ENCODE data around the gene PDE5A.
A peak's percentile ranks its signal among the peaks of the same experiment; 100 is the strongest.
"Not testable (repeated sequence)": the region's sequence is repeated elsewhere in the genome, so short reads cannot be mapped to it uniquely, and the experiment has no call there.

PDE5A gene

GRCh38 chr4:119470021-119470736, 158.4 kb downstream of the PDE5A start:
- not testable (repeated sequence) for H3K56ac ChIP-seq (ENCODE audit: low read length); H3K79me2 ChIP-seq (ENCODE audit: control insufficient read depth, insufficient read depth, low read length); H3K9ac ChIP-seq (ENCODE audit: low read length); H4K8ac ChIP-seq (ENCODE audit: low read depth, low read length); H3K18ac ChIP-seq (ENCODE audit: low read length); H3K36me3 ChIP-seq (ENCODE audit: control insufficient read depth, insufficient read depth, low read length); H3K4me1 ChIP-seq (ENCODE audit: control insufficient read depth, low read depth, low read length); H3K4me3 ChIP-seq (ENCODE audit: low read length); DNase-seq; H2AK5ac ChIP-seq (ENCODE audit: low read length); H2BK5ac ChIP-seq (ENCODE audit: low read length); H3K4ac ChIP-seq (ENCODE audit: low read depth, low read length); H2BK15ac ChIP-seq (replicated peaks; ENCODE audit: low read depth); H2BK120ac ChIP-seq (ENCODE audit: low read depth, low read length); H4K5ac ChIP-seq (ENCODE audit: low read length); H3K27ac ChIP-seq (ENCODE audit: low read depth, low read length); H3K4me2 ChIP-seq (ENCODE audit: low read length); H3K27me3 ChIP-seq (ENCODE audit: insufficient read depth, low read length, poor library complexity); H3K23ac ChIP-seq (ENCODE audit: low read length); H3K79me1 ChIP-seq (ENCODE audit: low read length)
- no CpG with 5 or more reads among the region's 2 CpGs for WGBS (ENCODE audit: extremely low coverage, insufficient coverage, low lambda C conversion rate)

GRCh38 chr4:119469039-119469438, 159.6 kb downstream of the PDE5A start:
- not testable (repeated sequence) for H3K4me1 ChIP-seq (ENCODE audit: control insufficient read depth, low read depth, low read length); H3K23ac ChIP-seq (ENCODE audit: low read length); H4K5ac ChIP-seq (ENCODE audit: low read length); H3K79me1 ChIP-seq (ENCODE audit: low read length); H3K4me3 ChIP-seq (ENCODE audit: low read length); H3K9ac ChIP-seq (ENCODE audit: low read length); H3K27ac ChIP-seq (ENCODE audit: low read depth, low read length); H2BK15ac ChIP-seq (replicated peaks; ENCODE audit: low read depth); H3K36me3 ChIP-seq (ENCODE audit: control insufficient read depth, insufficient read depth, low read length); H3K27me3 ChIP-seq (ENCODE audit: insufficient read depth, low read length, poor library complexity); H3K79me2 ChIP-seq (ENCODE audit: control insufficient read depth, insufficient read depth, low read length); DNase-seq; H2AK5ac ChIP-seq (ENCODE audit: low read length); H4K8ac ChIP-seq (ENCODE audit: low read depth, low read length); H2BK120ac ChIP-seq (ENCODE audit: low read depth, low read length); H3K18ac ChIP-seq (ENCODE audit: low read length); H3K4ac ChIP-seq (ENCODE audit: low read depth, low read length); H3K4me2 ChIP-seq (ENCODE audit: low read length); H3K56ac ChIP-seq (ENCODE audit: low read length); H2BK5ac ChIP-seq (ENCODE audit: low read length)
- WGBS (ENCODE audit: extremely low coverage, insufficient coverage, low lambda C conversion rate) = no CpG with 5 or more reads among the region's 3 CpGs

- H3K27me3 ChIP-seq (ENCODE audit: insufficient read depth, low read length, poor library complexity); H3K56ac ChIP-seq (ENCODE audit: low read length); H3K4me1 ChIP-seq (ENCODE audit: control insufficient read depth, low read depth, low read length); H3K18ac ChIP-seq (ENCODE audit: low read length); H3K4me3 ChIP-seq (ENCODE audit: low read length); H4K8ac ChIP-seq (ENCODE audit: low read depth, low read length); H2BK15ac ChIP-seq (replicated peaks; ENCODE audit: low read depth); H4K5ac ChIP-seq (ENCODE audit: low read length); H3K4ac ChIP-seq (ENCODE audit: low read depth, low read length); H3K79me1 ChIP-seq (ENCODE audit: low read length); H3K36me3 ChIP-seq (ENCODE audit: control insufficient read depth, insufficient read depth, low read length); H3K23ac ChIP-seq (ENCODE audit: low read length); H2BK120ac ChIP-seq (ENCODE audit: low read depth, low read length); H3K79me2 ChIP-seq (ENCODE audit: control insufficient read depth, insufficient read depth, low read length); H3K9ac ChIP-seq (ENCODE audit: low read length); H2BK5ac ChIP-seq (ENCODE audit: low read length); H2AK5ac ChIP-seq (ENCODE audit: low read length); H3K27ac ChIP-seq (ENCODE audit: low read depth, low read length); H3K4me2 ChIP-seq (ENCODE audit: low read length): not testable (repeated sequence)
- peak; percentile 36 for DNase-seq
- no CpG with 5 or more reads among the region's 3 CpGs for WGBS (ENCODE audit: extremely low coverage, insufficient coverage, low lambda C conversion rate)
Observed at GRCh38 chr4:119462733-119463132, 165.9 kb downstream of the PDE5A start.

- not testable (repeated sequence) for H3K27me3 ChIP-seq (ENCODE audit: insufficient read depth, low read length, poor library complexity); H3K23ac ChIP-seq (ENCODE audit: low read length); H3K4me2 ChIP-seq (ENCODE audit: low read length); H3K9ac ChIP-seq (ENCODE audit: low read length); H2BK15ac ChIP-seq (replicated peaks; ENCODE audit: low read depth); H3K4me1 ChIP-seq (ENCODE audit: control insufficient read depth, low read depth, low read length); H2BK5ac ChIP-seq (ENCODE audit: low read length); H3K56ac ChIP-seq (ENCODE audit: low read length); H3K4ac ChIP-seq (ENCODE audit: low read depth, low read length); H3K4me3 ChIP-seq (ENCODE audit: low read length); H3K36me3 ChIP-seq (ENCODE audit: control insufficient read depth, insufficient read depth, low read length); H3K27ac ChIP-seq (ENCODE audit: low read depth, low read length); H2BK120ac ChIP-seq (ENCODE audit: low read depth, low read length); H3K79me1 ChIP-seq (ENCODE audit: low read length); H4K8ac ChIP-seq (ENCODE audit: low read depth, low read length); H3K18ac ChIP-seq (ENCODE audit: low read length); H3K79me2 ChIP-seq (ENCODE audit: control insufficient read depth, insufficient read depth, low read length); DNase-seq; H2AK5ac ChIP-seq (ENCODE audit: low read length); H4K5ac ChIP-seq (ENCODE audit: low read length)
- no CpG with 5 or more reads among the region's 18 CpGs for WGBS (ENCODE audit: extremely low coverage, insufficient coverage, low lambda C conversion rate)
Observed at GRCh38 chr4:119455734-119456133, 172.9 kb downstream of the PDE5A start.

- not testable (repeated sequence) for H3K18ac ChIP-seq (ENCODE audit: low read length); H3K27ac ChIP-seq (ENCODE audit: low read depth, low read length); H2AK5ac ChIP-seq (ENCODE audit: low read length); H2BK5ac ChIP-seq (ENCODE audit: low read length); H4K5ac ChIP-seq (ENCODE audit: low read length); H3K27me3 ChIP-seq (ENCODE audit: insufficient read depth, low read length, poor library complexity); H2BK15ac ChIP-seq (replicated peaks; ENCODE audit: low read depth); H3K23ac ChIP-seq (ENCODE audit: low read length); H3K4me1 ChIP-seq (ENCODE audit: control insufficient read depth, low read depth, low read length); H2BK120ac ChIP-seq (ENCODE audit: low read depth, low read length); H3K4me2 ChIP-seq (ENCODE audit: low read length); H3K79me2 ChIP-seq (ENCODE audit: control insufficient read depth, insufficient read depth, low read length); H3K79me1 ChIP-seq (ENCODE audit: low read length); H3K36me3 ChIP-seq (ENCODE audit: control insufficient read depth, insufficient read depth, low read length)
- H3K9ac ChIP-seq (ENCODE audit: low read length) = peak overlapping the region; percentile 69
- DNase-seq = peak; percentile 98
- H3K4me3 ChIP-seq (ENCODE audit: low read length) = peak overlapping the region; percentile 47
- no CpG with 5 or more reads among the region's 80 CpGs for WGBS (ENCODE audit: extremely low coverage, insufficient coverage, low lambda C conversion rate)
- H3K4ac ChIP-seq (ENCODE audit: low read depth, low read length) = peak overlapping the region; percentile 67
- peak overlapping the region; percentile 84 for H3K56ac ChIP-seq (ENCODE audit: low read length)
- peak overlapping the region; percentile 6 for H4K8ac ChIP-seq (ENCODE audit: low read depth, low read length)
Observed at GRCh38 chr4:119454491-119455270, 173.9 kb downstream of the PDE5A start.

Measured in mesendoderm (in vitro differentiated cells).